Muscle of arm (tissue), 12 donors: Measurements from ENCODE around the gene KCNMA1. TPM values are rescaled to one million over a fixed set of nuclear protein-coding genes. Genes with fewer than 3 reads are reported as not detected.
A peak's percentile ranks its signal among the peaks of the same experiment; 100 is the strongest.

Experiments
- DNase-seq: peaks from one replicate; pipeline ENCODE4 v3.0.0-alpha.2; 2013
- polyA plus RNA-seq, 12 donors: library from polyadenylated mRNA; unstranded; fragments of 120-200 nt; gene quantifications; one replicate each; pipeline ENCODE4 v1.2.1, GENCODE V29; 2013; ENCODE audit not compliant: insufficient read length in 12 of 12

KCNMA1 gene
- polyA plus RNA-seq, 12 donors = 12.3 to 20.1 (median 16.4) TPM; not detected in 1

GRCh38 chr10:76879116-76879913 is 758.3 kb downstream of the KCNMA1 start:
- no peak for DNase-seq

- no peak for DNase-seq
These were observed 759.1 kb downstream of the KCNMA1 start for GRCh38 chr10:76878514-76878913.

- no peak for DNase-seq
These were observed 762.7 kb downstream of the KCNMA1 start for GRCh38 chr10:76874896-76875295.

- no peak for DNase-seq
These were observed 763.4 kb downstream of the KCNMA1 start for GRCh38 chr10:76874176-76874575.

- no peak for DNase-seq
These were observed 765.8 kb downstream of the KCNMA1 start for GRCh38 chr10:76871697-76872295.

GRCh38 chr10:76869931-76870330 is 767.7 kb downstream of the KCNMA1 start:
- DNase-seq = no peak

- peak; percentile 79 for DNase-seq
These were observed 769.3 kb downstream of the KCNMA1 start for GRCh38 chr10:76868098-76868977.

GRCh38 chr10:76866841-76867586 is 770.6 kb downstream of the KCNMA1 start:
- no peak for DNase-seq

GRCh38 chr10:76864922-76865321 is 772.7 kb downstream of the KCNMA1 start:
- DNase-seq = no peak

- DNase-seq = no peak
These were observed 778.9 kb downstream of the KCNMA1 start for GRCh38 chr10:76858721-76859120.

GRCh38 chr10:76840802-76841201 is 796.8 kb downstream of the KCNMA1 start:
- no peak for DNase-seq

GRCh38 chr10:76839276-76839675 is 798.3 kb downstream of the KCNMA1 start:
- DNase-seq = peak; percentile 31

GRCh38 chr10:76830218-76830617 is 807.4 kb downstream of the KCNMA1 start:
- no peak for DNase-seq

- no peak for DNase-seq
These were observed 807.9 kb downstream of the KCNMA1 start for GRCh38 chr10:76829724-76830123.
